Ovary (tissue), 9 donors: ENCODE data around the gene MRAS. TPM values are rescaled to one million over a fixed set of nuclear protein-coding genes. Genes with fewer than 3 reads are reported as not detected.
A peak's percentile ranks its signal among the peaks of the same experiment; 100 is the strongest.
"Not testable (repeated sequence)": the region's sequence is repeated elsewhere in the genome, so short reads cannot be mapped to it uniquely, and the experiment has no call there.

Experiments
- DNase-seq, 5 donors: peaks; one replicate each; pipeline ENCODE4 v3.0.0-alpha.2; 2019 to 2020
- H3K27ac ChIP-seq, 2 donors: fragments of 200-600 bp; one replicate each; pipeline versions ENCODE4 v1.5.1 to v1.8.0; 2019 to 2022
- H3K27me3 ChIP-seq: fragments of 200-600 bp; one replicate; pipeline ENCODE4 v1.8.0; 2022
- H3K36me3 ChIP-seq: fragments of 200-600 bp; sonication (generic); one replicate; pipeline ENCODE4 v1.5.1; 2019
- H3K4me1 ChIP-seq: one replicate; pipeline ENCODE4 v1.8.1; 2013; ENCODE audit warnings: mild to moderate bottlenecking, moderate library complexity; ENCODE audit not compliant: insufficient read depth
- H3K4me3 ChIP-seq: fragments of 200-600 bp; sonication (generic); one replicate; pipeline ENCODE4 v1.5.1; 2017
- H3K9me3 ChIP-seq, 2 donors: fragments of 200-600 bp in 1 of 2; sonication (generic) in 1 of 2; one replicate each; pipeline versions ENCODE4 v1.5.1 to v1.8.1; 2013 to 2019; ENCODE audit warnings: mild to moderate bottlenecking in 1 of 2, moderate library complexity in 1 of 2
- EP300 ChIP-seq: sonication (generic); formaldehyde crosslinking; IDR thresholded peaks from one replicate; pipeline ENCODE4 v1.6.1; 2017; ENCODE audit warnings: antibody characterized with exemption
- POLR2A ChIP-seq: fragments of 450-650 bp; IDR thresholded peaks from one replicate; pipeline ENCODE4 v1.6.1; 2017; ENCODE audit warnings: antibody characterized with exemption, mild to moderate bottlenecking, moderate library complexity
- WGBS, 3 donors: extraction: QIAGEN DNeasy Blood & Tissue Kit in 1 of 3; methylation state at CpG; one replicate each; pipeline versions ENCODE4 v1.1.5 to v1.1.7; 2013 to 2017; 5-methylcytosine and 5-hydroxymethylcytosine counted together
- intact Hi-C, 4 donors: fragments of 100-400 bp; cut with DNase I; formaldehyde crosslinking; loops; one replicate each; pipeline versions ENCODE4 v1.11.0 to v1.15.1; 2022 to 2023
- polyA plus RNA-seq, 2 donors: library from polyadenylated mRNA; stranded (reverse); fragments of 200-250 nt in 1 of 2; fragments of 350-450 nt in 1 of 2; fragmentation: Illumina TruSeq in 1 of 2; extraction: RNeasy Lipid Tissue Mini Kit (QIAGEN cat#74804) in 1 of 2; gene quantifications; one replicate each; pipeline ENCODE4 v1.2.3, GENCODE V29; 2013 to 2014
- total RNA-seq, 7 donors: library from RNA; depleted of rRNA in 2 of 7; stranded (reverse); fragments of >200 nt in 2 of 7; fragmentation: NEBNext Ultra II Directional in 3 of 7; extraction: Animal tissue kit (Norgen Biotek cat#: 25700) in 3 of 7; gene quantifications; one replicate each; pipeline versions ENCODE4 v1.1.0 to v1.2.4, GENCODE V29; 2016 to 2023
- TF ChIP-seq, protein P1 (sequence below), 3 donors: fragments of 450-650 bp in 2 of 3; fragments of 200-600 bp in 1 of 3; IDR thresholded peaks; one replicate each; pipeline versions ENCODE4 v1.5.1 to v1.8.0; 2016 to 2022; ENCODE audit warnings: antibody characterized with exemption in 3 of 3, mild to moderate bottlenecking in 1 of 3
- donor health status: DM: no; HTN: no; CAD: no; lungs with moderate emphysema.
- donor health status: DM: no; HTN: no; CAD: no.
- donor health status: Bipolar disorder and iron deficiency.
- donor health status: DM: yes; HTN: yes; CAD: no.
- donor health status: DM: no; HTN: no; CAD: no.
- donor health status: DM: yes; HTN: yes; CAD: no.

The MRAS gene
- total and polyA plus RNA-seq, 9 donors, result 35.9 to 148 (median 80.5) TPM

DNA sequence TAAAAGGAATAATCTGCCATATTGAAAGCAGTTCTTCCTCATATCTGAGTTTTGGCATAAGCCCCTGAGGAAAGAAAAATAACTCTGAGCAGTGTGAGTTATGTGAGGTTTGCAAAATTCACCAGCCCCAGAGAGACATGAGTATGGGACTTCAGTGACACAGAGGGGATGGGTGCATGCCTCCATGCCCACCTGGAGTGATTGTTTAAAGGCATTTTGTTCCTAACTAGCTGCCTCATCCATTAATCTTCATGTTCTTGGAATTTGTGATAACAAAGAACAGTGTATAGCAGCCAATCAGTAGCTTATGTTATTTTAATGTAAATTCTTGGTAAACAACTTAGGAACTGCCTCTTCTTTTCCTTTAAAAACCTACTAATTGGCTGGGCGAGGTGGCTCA lies 74.9 kb downstream of the MRAS start:
- Histone ChIP-seq H3K4me3 (no peak overlapping the region), H3K27ac (no peak overlapping the region), H3K36me3 (no peaks in the 10 kb centered on the region), H3K4me1 (no peaks in the 10 kb centered on the region), H3K9me3 (no peaks in the 10 kb centered on the region), H3K27me3 (no peaks in the 10 kb centered on the region)
- intact Hi-C loops, result no loop called here
- no peak for DNase-seq
- TF ChIP-seq, protein P1, sequence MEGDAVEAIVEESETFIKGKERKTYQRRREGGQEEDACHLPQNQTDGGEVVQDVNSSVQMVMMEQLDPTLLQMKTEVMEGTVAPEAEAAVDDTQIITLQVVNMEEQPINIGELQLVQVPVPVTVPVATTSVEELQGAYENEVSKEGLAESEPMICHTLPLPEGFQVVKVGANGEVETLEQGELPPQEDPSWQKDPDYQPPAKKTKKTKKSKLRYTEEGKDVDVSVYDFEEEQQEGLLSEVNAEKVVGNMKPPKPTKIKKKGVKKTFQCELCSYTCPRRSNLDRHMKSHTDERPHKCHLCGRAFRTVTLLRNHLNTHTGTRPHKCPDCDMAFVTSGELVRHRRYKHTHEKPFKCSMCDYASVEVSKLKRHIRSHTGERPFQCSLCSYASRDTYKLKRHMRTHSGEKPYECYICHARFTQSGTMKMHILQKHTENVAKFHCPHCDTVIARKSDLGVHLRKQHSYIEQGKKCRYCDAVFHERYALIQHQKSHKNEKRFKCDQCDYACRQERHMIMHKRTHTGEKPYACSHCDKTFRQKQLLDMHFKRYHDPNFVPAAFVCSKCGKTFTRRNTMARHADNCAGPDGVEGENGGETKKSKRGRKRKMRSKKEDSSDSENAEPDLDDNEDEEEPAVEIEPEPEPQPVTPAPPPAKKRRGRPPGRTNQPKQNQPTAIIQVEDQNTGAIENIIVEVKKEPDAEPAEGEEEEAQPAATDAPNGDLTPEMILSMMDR (IDR thresholded peaks at IDR 0.05), result no peak
- TF ChIP-seq EP300, result no peak
- TF ChIP-seq POLR2A, result no peak
- WGBS, 3 donors, result 76 to 83% (median 79%) methylated on average over 1 of the region's 1 CpG

DNA sequence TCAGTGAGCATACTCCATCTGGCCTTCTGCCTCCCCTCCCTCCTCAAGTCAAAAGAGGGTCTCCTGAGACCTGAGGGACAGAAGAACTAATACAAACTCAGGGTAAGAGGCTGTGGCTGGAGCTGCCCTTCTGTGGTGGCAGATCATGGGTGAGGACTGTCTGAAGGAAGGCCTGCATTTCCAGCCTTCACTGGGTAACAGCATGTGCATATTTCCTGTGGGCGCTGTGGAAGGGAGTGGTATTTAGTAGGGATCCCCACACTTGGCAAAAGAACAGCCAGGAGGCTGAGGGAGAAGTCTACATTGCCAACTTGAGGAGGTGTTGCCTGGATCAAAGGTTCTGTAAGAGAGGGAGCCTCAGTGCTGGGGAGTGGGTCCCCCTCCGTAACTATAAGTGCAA lies 75.9 kb downstream of the MRAS start:
- Histone ChIP-seq H3K27ac (no peak overlapping the region), H3K4me1 (no peaks in the 10 kb centered on the region), H3K4me3 (no peak overlapping the region), H3K9me3 (no peaks in the 10 kb centered on the region), H3K36me3 (no peaks in the 10 kb centered on the region), H3K27me3 (no peaks in the 10 kb centered on the region)
- DNase-seq, result no peak
- 66 to 98% (median 98%) methylated on average over 2 of the region's 2 CpGs for WGBS, 3 donors
- intact Hi-C loops, result no loop called here
- TF ChIP-seq EP300, result no peak
- TF ChIP-seq POLR2A, result no peak
- TF ChIP-seq, protein P1 (IDR thresholded peaks at IDR 0.05), result no peak

DNA sequence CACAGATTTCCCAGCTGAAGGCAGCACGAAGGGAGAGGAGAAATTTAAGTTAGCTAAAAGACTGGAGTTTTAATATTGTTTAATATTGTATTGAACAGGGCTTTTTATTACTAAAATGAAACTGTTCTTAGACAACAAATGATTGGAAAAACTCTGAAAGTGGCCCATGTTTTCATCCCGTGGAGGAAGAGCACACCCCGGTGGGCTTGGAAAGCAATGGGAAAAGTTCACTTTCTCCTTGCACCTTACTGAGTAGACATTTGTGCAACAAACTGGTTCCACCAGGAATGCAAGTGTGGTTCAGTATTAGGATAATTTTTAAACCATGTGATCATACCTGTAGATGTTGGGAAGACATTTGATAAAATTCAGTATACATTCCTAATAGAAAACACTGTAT lies 77.8 kb downstream of the MRAS start:
- no peak overlapping the region for H3K27ac ChIP-seq
- intact Hi-C loops, result no loop called here
- H3K36me3 ChIP-seq, result no peaks in the 10 kb centered on the region
- TF ChIP-seq EP300, result no peak
- TF ChIP-seq, protein P1 (IDR thresholded peaks at IDR 0.05), result peak in 2 of 3 donors; percentile 16 to 57
- no peak for TF ChIP-seq POLR2A
- H3K4me1 ChIP-seq, result no peaks in the 10 kb centered on the region
- H3K4me3 ChIP-seq, result no peak overlapping the region
- no peaks in the 10 kb centered on the region for H3K9me3 ChIP-seq
- DNase-seq, result no peak
- WGBS, 3 donors, result 33 to 43% (median 35%) methylated on average over 3 of the region's 3 CpGs
- no peaks in the 10 kb centered on the region for H3K27me3 ChIP-seq

DNA sequence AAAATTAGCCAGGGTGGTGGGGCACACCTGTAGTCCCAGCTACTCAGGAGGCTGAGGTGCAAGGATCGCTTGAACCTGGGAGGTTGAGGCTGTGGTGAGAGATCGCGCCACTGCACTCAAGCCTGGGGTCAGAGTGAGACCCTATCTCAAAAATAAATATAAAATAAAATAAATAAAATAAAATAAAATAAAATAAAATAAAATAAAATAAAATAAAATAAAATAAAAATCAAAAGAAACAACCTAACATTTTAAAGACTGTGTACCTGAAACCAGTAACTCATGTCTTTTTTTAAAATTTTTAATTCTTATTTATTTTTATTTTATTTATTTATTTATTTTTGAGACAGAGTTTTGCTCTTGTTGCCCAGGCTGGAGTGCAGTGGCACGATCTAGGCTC lies 78.4 kb downstream of the MRAS start:
- H3K27ac ChIP-seq, intact Hi-C loops, DNase-seq, H3K9me3 ChIP-seq, H3K36me3 ChIP-seq, H3K4me1 ChIP-seq, H3K27me3 ChIP-seq, H3K4me3 ChIP-seq: not testable (repeated sequence)
- WGBS, 3 donors, result 86 to 96% (median 93%) methylated on average over 4 of the region's 4 CpGs

GRCh38 chr3:138429665-138430064 lies 81.3 kb downstream of the MRAS start:
- Histone ChIP-seq H3K4me1 (no peaks in the 10 kb centered on the region), H3K27ac (no peak overlapping the region), H3K36me3 (no peaks in the 10 kb centered on the region), H3K4me3 (no peak overlapping the region), H3K27me3 (no peaks in the 10 kb centered on the region), H3K9me3 (no peaks in the 10 kb centered on the region)
- TF ChIP-seq EP300 (no peak), POLR2A (no peak)
- TF ChIP-seq, protein P1 (IDR thresholded peaks at IDR 0.05), result no peak
- 79 to 91% (median 83%) methylated on average over 3 of the region's 3 CpGs for WGBS, 3 donors
- intact Hi-C loops, result no loop called here
- no peak for DNase-seq
